NCI-H1694 treated with DMSO at 0.1 percent for 48 hours (cell line): ENCODE results near the gene GEN1.

ENCODE experiments used
- DNase-seq: peaks from one replicate; lab custom pipeline; 2025; lab: John Stamatoyannopoulos, UW

Gene GEN1

DNA sequence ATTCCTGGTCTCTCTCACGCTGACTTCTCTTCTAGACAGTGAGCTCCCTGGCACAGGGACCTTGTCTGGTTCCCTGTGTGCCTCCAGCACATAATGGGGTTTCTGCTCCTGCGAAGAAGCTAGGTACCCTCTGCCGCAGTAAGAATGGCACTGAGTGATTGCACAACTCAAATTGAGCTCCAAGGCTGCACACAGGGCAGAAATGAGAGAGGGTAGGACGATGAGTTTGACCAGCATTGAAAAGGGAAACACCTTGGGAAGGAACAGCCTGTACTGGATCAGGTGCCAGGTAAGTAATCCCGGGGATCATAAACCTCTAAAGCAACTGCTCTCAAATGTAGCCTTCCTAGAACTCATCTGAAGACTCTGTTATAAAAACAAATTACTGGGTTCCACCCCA lies 41.4 kb downstream of the GEN1 start:
- DNase-seq: no peak

DNA sequence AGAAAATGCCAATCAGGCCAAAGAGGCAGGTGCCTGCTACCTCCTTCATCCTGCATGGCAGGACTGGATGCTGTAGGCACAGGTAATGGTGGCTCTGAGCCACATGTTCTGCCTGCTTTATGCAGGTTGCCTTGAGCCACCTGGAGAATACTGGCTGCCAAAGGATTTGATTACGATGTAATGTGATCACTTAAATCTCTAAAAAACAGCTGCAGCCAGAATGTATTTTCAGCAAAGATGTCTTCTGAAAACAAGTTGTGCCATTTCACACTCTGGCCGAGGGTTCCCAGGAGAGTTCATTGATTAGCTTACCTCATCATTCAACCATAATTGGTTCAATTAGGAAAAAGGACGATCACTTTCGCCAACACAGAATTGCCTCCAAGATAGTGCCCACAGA lies 44.4 kb downstream of the GEN1 start:
- DNase-seq: no peak

DNA sequence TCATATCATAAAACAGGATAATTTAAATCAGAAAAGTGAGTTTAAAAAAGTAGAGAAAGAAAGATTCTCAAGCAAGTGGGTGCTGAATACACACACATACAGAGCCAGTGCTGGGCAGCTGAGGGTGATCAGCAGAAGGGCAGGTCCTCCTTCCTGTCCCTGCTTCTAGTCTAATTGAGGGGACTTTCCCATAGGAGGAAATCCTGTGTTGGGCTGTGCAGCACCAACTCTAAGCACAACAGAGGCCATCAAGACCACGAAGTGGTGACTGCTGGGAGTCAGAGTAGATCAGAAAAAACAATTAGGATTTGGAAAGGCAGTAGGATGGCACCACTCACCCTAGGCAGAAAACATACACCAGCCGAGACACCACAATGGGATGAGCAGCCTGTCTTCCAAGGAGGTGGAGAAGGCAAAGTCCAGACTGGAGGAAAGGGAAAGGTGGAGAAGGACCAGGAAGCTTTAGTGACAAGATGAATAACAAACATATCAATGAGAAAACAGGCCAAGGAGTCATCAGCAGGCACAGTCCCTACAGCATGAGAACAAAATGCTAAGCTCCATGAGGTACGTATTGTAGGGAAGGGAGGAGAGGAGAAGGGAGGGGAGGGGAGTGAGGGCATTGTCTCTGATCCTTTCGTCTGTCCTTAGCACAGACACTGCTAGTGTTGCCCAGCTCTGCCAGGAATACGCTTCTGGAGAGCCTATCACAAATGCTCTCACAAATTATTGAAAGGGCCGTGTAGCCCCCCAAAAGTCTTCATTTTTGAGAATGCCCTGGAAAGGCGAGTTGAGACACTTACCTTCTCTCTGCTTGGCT lies 45.6 kb downstream of the GEN1 start:
- no peak for DNase-seq

DNA sequence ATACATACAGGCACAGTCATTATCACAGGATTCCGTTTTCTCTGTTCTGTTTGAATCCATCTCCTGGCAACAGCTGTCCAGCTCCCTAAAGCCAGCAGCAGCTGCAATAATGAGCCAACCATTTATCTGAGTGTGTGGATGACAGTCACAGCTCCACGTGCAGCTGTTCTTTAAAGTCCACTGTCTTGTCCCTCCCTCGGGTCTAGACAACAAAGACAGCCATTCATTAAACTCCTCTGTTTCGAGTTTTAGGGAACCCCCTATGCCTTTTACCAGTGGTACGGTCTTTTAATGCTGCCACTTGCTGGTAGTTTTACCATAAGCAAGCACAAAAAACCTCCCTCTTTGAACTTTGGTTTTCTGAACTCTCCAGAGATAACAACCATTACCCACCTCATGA lies 46.3 kb downstream of the GEN1 start:
- peak; percentile 48 for DNase-seq

DNA sequence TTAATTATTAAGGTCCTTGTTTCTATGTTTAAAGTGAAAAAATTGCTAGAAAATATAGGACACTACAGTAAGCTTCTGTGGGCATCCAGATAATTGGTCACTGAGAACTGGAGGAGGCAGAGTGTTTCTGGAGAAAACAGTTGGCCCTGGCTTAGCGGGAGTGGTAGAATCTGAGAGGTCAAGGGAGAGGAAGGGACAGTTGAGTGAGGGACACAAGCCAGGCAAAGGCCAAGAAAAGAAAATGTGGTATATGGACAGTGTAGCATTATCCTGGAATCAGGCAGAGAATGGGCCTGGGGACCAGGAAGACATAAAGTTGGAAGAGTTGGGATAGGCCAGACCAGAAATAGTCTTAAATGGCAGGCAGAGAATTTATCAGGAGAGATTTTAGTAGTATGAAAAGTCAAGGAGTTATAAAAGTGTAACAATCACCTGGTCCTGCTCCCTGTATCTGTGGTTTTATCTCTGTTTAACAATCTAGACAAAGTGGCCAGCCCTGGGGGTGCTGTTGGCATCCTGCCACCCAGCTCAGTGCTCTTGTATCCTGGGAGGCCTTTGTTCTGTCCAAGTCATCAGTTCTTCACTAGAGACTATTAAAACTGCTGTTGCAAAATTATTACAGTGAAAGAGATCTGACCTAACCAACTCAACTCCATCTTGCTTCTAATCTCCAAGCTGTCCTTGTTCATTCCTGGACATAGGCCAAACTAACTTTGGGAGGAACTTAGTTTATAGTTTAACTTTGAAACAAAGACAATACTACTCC lies 46.9 kb downstream of the GEN1 start:
- no peak for DNase-seq

DNA sequence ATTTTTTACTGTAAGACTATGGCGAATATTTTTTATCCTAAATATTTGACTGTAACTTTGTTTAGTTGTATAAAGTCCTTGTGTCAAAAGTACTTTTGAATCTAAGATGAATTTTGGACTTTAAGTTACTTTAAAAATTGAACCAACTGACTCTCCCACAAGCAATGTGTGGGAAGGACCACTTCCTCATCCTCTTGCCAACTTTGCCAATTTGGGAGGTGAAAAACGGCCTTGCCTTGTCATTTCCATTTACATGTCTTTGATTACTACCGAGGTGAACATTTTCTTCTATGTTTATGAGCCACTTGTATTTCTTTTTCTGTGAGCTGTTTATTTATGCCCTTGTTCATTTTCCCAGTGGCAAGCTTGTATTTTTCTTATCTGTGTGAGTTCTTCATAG lies 49.6 kb downstream of the GEN1 start:
- DNase-seq: no peak

DNA sequence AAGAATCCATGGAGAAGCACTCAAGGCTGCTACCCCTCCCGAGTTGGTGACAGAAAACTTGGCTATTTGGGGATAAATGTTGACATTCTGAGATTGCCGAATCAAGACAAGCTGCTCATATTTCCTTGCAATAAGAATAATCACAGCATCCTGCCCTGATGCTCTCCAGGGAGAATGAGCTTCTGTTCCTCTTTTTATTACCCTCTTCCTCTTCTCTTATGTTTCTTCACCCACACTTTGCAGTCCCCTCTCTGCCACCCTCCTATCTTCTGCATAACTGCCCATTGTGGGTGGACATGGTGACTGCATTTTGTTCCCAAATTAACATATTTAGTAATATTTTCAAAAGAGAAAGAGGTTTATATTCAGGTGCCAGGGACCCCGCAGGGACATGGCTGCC lies 50.4 kb downstream of the GEN1 start:
- no peak for DNase-seq

DNA sequence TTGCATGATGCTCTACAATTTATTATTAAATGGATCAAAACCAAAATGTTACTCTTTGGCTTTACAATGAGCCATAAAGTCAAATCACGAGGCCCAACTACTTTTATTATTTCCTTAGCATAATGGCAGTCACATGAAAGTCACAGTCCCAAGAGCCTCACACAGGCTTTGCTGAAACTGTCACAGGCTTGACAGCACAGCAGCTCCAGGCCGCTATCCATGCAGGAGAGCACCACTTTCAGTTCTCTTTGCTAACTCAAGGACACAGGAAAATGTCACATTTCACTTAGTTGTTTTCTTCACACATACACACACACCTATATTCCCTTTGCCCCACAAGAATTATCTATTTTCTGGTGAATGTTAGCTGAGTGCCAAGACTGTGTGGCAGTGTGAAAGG lies 51.2 kb downstream of the GEN1 start:
- no peak for DNase-seq

DNA sequence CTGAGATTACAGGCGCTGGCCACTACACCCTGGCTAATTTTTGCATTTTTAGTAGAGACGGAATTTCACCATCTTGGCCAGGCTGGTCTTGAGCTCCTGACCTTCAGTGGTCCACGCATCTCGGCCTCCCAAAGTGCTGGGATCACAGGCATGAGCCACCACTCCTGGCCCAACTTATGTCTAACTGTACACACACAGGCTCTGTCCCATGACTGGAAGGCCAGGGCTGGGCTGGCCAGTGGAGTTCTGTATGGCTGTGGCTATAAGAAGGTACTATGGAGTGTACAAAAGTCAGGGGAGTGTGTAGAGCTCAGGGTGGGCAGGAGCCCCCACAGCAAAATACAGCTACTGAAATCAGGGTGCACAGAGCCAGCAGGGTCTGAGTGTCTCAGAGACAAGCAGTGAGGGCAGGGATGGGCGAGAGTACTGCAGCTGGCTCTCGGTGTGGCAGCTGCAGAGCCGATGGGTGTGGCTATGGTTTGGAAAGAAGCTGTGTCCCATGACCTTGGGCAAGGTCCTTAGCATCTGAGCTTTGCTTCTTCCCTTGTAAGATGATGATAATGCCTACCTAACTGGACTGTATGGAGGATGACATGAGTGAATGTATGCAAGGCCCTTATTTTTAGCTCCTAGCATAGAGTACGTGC lies 51.9 kb downstream of the GEN1 start:
- no peak for DNase-seq

DNA sequence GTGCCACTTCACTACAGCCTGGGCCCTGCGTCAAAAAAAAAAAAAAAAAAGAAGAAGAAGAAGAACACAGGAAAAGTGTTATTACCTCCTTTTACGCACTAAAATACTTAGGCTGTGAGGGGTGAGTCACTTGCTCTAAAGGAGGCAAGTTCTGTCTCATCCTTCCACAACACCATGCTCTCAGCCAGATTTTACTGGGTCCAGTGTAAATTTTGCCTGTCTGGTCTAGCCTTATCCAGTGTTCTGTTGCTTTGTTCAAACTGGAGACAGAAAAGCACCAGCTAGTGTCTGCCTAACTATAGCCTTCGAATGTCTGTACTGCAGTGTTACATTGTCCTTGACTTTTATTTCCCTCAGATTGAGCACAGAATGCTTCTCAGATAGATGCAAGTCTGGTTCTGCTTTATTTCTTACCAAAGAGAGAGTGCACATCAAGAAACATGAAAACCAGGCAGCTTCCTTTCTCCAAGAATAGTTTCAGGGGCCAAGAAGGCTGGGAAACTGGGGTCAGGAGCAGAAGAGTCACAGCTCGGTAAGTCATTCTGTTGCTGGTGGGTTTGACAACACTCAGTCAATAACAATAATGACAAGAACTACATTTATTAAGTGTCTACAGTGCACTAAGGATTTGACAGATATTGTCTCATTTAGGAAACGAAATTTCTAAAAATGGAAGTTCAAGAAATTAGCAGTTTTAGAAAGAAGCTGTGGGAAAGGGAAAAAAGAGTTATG lies 59.2 kb downstream of the GEN1 start:
- peak; percentile 87 for DNase-seq

DNA sequence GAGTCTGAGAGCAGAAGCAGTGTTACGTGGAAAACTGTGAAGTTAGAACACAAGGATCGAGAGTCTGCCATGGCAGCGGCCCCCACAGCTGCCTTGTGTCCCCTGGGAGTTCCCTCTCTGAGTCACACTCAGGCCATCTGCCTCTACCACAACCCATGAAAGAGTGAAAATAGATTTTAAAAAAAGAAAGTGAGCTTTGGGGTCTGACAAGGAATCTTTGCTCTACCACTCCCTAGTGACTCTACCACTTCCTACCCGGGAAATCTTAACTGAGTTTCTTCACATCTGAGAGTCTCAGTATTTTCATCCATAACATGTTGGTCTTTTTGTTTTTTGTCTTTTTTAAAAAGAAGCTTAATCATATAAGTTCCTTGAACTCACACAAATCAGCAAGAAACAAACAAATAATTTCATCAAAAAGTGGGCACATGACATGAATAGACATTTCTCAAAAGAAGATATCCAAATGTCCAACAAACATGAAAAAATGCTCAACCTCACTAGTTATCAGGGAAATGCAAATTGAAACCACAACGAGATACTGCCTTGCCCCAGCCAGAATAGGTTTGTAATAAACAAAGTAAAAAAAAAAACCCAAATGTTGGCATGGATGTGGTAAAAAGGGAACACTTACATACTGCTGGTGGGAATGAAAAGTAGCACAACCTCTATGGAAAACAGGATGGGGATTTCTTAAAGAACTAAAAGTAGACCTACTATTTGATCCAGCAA lies 60.0 kb downstream of the GEN1 start:
- DNase-seq: peak; percentile 99

DNA sequence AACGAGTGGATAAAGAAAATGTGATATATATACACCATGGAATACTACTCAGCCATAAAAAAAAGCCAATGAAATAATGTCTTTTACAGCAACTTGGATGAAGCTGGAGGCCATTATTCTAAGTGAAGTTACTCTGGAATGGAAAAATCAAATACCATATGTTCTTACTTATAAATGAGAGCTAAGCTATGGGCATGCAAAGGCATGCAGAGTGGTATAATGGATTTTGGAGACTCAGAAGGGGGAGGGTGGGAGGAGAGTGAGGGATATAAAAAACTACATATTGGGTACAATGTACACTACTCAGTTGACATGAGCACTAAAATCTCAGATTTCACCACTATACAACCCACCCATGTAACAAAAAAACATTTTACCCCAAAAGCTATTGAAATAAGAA lies 60.7 kb downstream of the GEN1 start:
- DNase-seq: peak; percentile 92

DNA sequence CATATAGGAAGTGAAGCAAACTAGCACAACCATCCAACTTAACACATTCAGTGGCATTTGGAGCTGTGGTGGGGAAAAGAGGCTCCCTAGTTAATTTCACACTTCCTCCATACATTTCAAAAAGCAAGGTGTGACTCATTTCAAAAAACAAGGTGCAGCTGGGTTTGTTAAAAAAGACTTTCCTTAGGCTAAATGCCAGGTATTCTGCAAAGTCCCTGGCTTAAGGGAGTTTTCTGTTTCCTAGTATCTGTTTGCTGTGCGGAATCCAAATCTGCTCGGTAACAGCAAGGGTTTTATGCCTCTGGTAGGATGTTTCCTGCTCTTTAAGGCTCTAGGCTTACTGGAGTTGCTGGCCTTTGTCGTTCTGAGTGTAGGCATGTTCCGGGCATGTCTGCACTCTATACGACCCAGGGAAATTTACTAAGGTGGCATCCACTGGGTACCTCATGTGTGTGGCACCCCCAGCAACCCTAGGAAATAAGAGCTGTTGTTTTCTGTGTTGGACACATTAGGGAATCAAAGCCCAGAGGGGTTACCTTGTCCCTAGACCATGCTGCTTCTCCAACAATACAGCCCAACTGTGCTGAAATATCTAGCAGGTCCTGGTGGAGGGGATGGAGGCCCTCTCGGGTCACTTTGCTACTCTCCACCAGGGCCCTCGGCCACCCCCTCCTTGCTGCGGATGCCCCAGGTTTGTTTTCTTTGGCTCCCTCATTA lies 61.7 kb downstream of the GEN1 start:
- DNase-seq: peak; percentile 66

DNA sequence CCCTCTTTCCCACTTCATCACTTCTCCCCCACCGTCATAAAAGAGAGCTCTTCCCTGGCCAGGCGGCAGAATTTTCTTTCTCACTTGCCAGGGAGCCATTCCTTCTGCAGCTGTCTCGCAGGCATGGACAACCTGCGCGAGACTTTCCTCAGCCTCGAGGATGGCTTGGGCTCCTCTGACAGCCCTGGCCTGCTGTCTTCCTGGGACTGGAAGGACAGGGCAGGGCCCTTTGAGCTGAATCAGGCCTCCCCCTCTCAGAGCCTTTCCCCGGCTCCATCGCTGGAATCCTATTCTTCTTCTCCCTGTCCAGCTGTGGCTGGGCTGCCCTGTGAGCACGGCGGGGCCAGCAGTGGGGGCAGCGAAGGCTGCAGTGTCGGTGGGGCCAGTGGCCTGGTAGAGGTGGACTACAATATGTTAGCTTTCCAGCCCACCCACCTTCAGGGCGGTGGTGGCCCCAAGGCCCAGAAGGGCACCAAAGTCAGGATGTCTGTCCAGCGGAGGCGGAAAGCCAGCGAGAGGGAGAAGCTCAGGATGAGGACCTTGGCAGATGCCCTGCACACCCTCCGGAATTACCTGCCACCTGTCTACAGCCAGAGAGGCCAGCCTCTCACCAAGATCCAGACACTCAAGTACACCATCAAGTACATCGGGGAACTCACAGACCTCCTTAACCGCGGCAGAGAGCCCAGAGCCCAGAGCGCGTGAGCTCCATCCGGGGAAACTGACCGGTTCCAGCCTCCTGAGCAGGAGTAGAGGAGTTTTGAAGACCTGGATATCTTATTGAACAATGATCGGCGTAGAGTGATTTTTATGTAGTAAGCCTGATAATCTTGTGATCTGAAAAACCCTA lies 62.7 kb downstream of the GEN1 start, which contains the start of gene MSGN1:
MSGN1 (plus strand) TSS at position 65 of the 850 bp plus-strand sequence; CDS start at position 124, 59 bp downstream.
- no peak for DNase-seq

DNA sequence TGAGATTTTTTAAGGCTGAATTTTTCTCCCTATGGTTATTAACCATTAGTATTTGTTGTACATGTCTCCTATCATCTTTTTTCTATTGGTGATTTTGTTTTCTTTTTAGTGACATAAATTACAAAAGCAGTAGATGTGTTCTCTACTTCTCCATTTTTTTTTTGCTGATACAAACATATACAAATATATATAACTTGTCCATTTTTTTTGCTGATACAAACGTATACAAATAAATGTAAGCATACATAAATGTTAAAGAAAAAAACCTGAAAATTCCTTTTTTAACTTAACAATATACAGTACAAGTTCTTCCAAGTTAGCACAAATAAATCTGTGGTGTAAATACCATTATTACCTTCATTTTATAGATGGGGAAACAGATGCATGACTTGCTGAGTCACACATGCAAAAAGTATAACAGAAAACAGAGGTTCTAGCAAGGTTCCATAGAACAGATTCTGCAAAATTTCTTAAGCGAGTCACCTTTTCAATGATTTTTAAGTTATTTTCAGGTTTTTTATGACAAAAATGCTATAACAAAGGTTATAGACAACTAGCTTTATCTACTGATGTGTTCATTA lies 64.4 kb downstream of the GEN1 start:
- peak; percentile 26 for DNase-seq

DNA sequence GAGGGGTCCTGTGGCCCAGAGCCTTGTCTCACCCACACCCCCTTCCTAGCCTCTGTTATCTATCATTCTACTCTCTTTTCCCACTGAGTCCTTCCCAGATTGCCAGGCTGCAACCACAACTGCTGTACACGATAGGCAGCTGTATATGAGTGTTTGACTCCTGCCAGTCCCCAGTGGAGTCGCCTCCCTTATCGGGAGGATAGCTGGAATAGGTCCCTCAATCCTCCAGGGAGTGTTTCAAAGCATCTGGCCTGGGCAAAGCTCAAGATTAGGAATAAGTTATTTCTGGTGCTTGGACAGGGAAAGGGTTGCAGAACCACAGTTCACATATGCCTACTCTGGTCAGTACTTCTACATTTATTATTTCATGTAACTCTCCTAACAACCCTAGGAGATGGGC lies 67.1 kb downstream of the GEN1 start:
- DNase-seq: peak; percentile 72

DNA sequence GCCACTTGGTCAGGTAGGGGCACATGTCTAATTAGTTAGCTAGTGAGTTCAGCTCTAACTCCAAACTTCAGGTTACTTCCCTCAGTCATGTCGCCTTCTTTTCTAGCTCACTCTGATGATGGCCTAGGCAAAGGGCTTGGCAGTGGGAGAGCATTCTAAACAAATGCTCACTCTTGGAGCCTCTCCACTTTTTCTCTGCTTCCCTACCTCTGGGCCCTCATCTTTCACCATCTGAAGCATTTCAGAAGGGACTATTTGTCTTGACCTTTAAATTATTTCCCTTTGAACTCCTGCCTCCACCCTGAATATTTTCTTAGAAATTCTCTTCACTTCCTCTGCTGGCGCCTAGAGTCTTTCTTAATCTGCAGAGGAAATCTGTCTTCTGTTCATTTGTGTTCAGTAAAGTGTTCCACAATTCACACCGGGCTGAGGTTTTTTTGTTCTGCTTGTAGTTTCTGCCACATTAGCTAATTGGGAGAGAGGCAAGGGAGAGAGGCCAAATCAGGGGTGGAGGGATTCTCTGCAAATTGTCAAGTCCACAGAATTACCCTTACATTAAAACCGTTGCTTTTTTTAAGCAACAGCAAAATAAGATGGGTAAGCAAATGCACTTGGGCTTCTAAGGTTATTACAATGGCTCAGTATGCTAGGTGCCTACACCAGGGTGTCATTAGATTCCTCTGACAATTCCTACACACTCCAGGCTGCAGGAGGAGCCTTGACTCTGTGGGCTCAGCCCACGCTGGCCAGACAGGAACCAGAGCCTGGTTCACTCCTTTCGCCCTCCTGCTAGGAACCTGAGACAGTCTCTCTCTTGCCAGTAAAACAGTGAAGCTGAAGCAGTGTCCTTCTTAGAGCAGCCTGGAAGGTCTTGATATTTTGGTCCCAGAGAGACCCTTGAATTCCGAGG lies 67.9 kb downstream of the GEN1 start:
- peak; percentile 72 for DNase-seq

DNA sequence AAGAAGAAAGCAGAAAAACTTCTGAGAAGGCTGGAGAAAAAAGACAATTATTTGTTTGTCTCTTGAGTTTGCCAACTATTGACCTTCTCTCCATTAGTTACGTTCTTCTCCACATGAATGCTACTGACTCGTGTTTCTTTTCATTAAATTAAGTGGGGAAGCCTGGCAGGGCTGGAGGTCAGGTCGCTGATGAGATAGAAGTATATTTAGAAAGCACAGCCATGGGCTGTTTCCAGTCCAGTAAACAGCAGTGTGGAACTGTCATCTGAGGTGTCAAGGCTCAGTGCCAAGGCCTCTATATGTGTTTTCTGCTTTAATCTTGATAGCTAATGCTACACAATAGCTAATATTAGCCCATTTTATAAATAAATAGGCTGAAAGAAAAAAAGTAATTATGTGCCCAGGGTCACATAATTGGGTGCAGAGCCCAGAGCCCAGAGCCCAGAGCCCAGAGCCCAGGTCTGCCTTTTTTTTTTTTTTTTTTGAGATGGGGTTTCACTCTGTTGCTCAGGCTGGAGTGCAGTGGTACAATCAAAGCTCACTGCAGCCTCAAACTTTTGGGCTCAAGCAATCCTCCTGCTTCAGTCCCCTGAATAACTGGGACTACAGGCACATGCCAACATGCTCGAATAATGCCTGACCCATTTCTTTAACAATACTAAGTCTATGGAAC lies 68.6 kb downstream of the GEN1 start:
- peak; percentile 68 for DNase-seq
